Psoas muscle (tissue), 8 donors: ENCODE results near the gene SDR9C7. TPM values are rescaled to one million over a fixed set of nuclear protein-coding genes. Genes with fewer than 3 reads are reported as not detected.
"Not testable (repeated sequence)": the region's sequence is repeated elsewhere in the genome, so short reads cannot be mapped to it uniquely, and the experiment has no call there.

Experiments used
- ATAC-seq, 4 donors: fragments of 200-7000 bp; cut with Tn5 transposase; one replicate each; pipeline ENCODE4 v1.9.1; 2020; ENCODE audit warnings: moderate library complexity in 3 of 4, mild to moderate bottlenecking in 2 of 4
- DNase-seq, 2 donors: peaks; one replicate each; pipeline ENCODE4 v3.0.0-alpha.2; 2020
- H3K27ac ChIP-seq: fragments of 200-600 bp; one replicate; pipeline ENCODE4 v1.8.0; 2022
- H3K27me3 ChIP-seq, 3 donors: fragments of 200-600 bp in 1 of 3; one replicate each; pipeline versions ENCODE4 v1.6.1 to v1.8.0; 2013 to 2022; ENCODE audit warnings: low read length in 2 of 3, mild to moderate bottlenecking in 2 of 3, moderate library complexity in 1 of 3; ENCODE audit not compliant: insufficient read depth in 3 of 3
- H3K36me3 ChIP-seq, 2 donors: fragments of 200-600 bp in 1 of 2; one replicate each; pipeline versions ENCODE4 v1.6.1 to v1.8.0; 2013 to 2022; ENCODE audit warnings: low read depth in 1 of 2, mild to moderate bottlenecking in 1 of 2, moderate library complexity in 1 of 2; ENCODE audit not compliant: insufficient read depth in 1 of 2
- H3K4me1 ChIP-seq: fragments of 200-600 bp; one replicate; pipeline ENCODE4 v1.8.0; 2022
- H3K4me3 ChIP-seq: fragments of 200-600 bp; one replicate; pipeline ENCODE4 v1.8.0; 2022; ENCODE audit warnings: mild to moderate bottlenecking
- H3K9me3 ChIP-seq: fragments of 200-600 bp; one replicate; pipeline ENCODE4 v1.8.0; 2022
- CTCF ChIP-seq: fragments of 200-600 bp; IDR thresholded peaks from one replicate; pipeline ENCODE4 v1.8.0; 2022; ENCODE audit warnings: antibody characterized with exemption
- WGBS, 3 donors: extraction: QIAGEN DNeasy Blood & Tissue Kit; methylation state at CpG; one replicate each; pipeline versions ENCODE4 v1.1.6 to v1.1.7; 2013; 5-methylcytosine and 5-hydroxymethylcytosine counted together
- intact Hi-C, 2 donors: fragments of 100-400 bp; cut with DNase I; formaldehyde crosslinking; loops; one replicate each; pipeline versions ENCODE4 v1.11.0 to v1.14.2; 2022
- polyA plus RNA-seq, 3 donors: library from polyadenylated mRNA; stranded (reverse); fragments of 200-250 nt; gene quantifications; one replicate each; pipeline ENCODE4 v1.2.3, GENCODE V29; 2013
- total RNA-seq, 4 donors: library from RNA; stranded (reverse); fragmentation: NEBNext Ultra II Directional in 2 of 4; extraction: Animal tissue kit (Norgen Biotek cat#: 25700) in 2 of 4; gene quantifications; one replicate each; pipeline versions ENCODE4 v1.2.1 to v1.2.4, GENCODE V29; 2021 to 2023
- donor health status: healthy with polysubstance abuse.
- donor health status: DM: no; HTN: no; CAD: no; lungs with moderate emphysema.
- donor health status: Bipolar disorder and iron deficiency.
- donor health status: healthy.
- donor health status: DM: yes; HTN: yes; CAD: no.
- donor health status: DM: no; HTN: no; CAD: no.
- donor health status: DM: no; HTN: no; CAD: no.
- donor health status: DM: yes; HTN: yes; CAD: no.

SDR9C7 gene
- total and polyA plus RNA-seq, 7 donors, result 0.07 to 0.97 (median 0.22) TPM; not detected in 1

DNA sequence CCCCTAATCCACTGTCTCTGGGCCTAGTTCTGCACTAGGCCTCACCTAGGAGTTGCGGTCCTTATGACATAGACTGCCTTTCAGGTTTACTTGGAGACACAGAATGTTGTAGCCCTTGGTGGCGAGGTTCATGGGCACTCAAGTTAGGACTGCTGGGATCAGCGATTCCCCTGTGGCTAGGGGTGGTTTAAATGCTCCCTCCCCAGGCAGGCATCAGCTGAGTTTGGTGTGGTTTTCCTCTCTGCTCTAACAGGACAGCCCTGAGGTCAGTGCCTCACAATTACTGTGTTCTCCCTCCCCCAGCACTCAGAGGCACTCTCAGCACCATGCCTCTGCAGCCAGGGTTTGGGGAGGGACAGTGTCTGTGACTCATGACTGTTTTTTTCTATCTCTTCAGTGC is 45.4 kb upstream of the SDR9C7 start:
- H3K9me3 ChIP-seq, result no peaks in the 10 kb centered on the region
- H3K4me3 ChIP-seq, result no peak overlapping the region
- 94 to 98% (median 97%) methylated on average over 3 of the region's 3 CpGs for WGBS, 3 donors
- DNase-seq (no peak), ATAC-seq (no peak)
- no peaks in the 10 kb centered on the region for H3K4me1 ChIP-seq
- no peaks in the 10 kb centered on the region for H3K27me3 ChIP-seq
- peaks cover 0 to 3% of the 10 kb centered on the region in 2 donors for H3K36me3 ChIP-seq
- no peak overlapping the region for H3K27ac ChIP-seq
- TF ChIP-seq CTCF, result no peak
- intact Hi-C loops, result no loop called here

GRCh38 chr12:56978397-56979138 is 44.4 kb upstream of the SDR9C7 start:
- no peaks in the 10 kb centered on the region for H3K4me1 ChIP-seq
- H3K4me3 ChIP-seq, result no peak overlapping the region
- H3K36me3 ChIP-seq, result peaks cover 0 to 3% of the 10 kb centered on the region in 2 donors
- TF ChIP-seq CTCF, result no peak
- intact Hi-C loops, result no loop called here
- 84 to 98% (median 91%) methylated on average over 3 of the region's 3 CpGs for WGBS, 3 donors
- H3K27ac ChIP-seq, result no peak overlapping the region
- ATAC-seq (no peak), DNase-seq (no peak)
- no peaks in the 10 kb centered on the region for H3K27me3 ChIP-seq
- H3K9me3 ChIP-seq, result no peaks in the 10 kb centered on the region

GRCh38 chr12:56977361-56977760 is 43.2 kb upstream of the SDR9C7 start:
- ATAC-seq, DNase-seq, H3K27me3 ChIP-seq, intact Hi-C loops, H3K4me1 ChIP-seq, H3K36me3 ChIP-seq, H3K4me3 ChIP-seq, H3K27ac ChIP-seq, H3K9me3 ChIP-seq: not testable (repeated sequence)
- WGBS, 3 donors, result 77 to 91% (median 86%) methylated on average over 4 of the region's 4 CpGs

GRCh38 chr12:56974224-56974623 is 40.0 kb upstream of the SDR9C7 start:
- H3K4me1 ChIP-seq, H3K27me3 ChIP-seq, intact Hi-C loops, H3K4me3 ChIP-seq, H3K36me3 ChIP-seq, DNase-seq, H3K9me3 ChIP-seq, H3K27ac ChIP-seq, ATAC-seq: not testable (repeated sequence)
- WGBS, 3 donors, result 80 to 88% (median 87%) methylated on average over 3 of the region's 3 CpGs

DNA sequence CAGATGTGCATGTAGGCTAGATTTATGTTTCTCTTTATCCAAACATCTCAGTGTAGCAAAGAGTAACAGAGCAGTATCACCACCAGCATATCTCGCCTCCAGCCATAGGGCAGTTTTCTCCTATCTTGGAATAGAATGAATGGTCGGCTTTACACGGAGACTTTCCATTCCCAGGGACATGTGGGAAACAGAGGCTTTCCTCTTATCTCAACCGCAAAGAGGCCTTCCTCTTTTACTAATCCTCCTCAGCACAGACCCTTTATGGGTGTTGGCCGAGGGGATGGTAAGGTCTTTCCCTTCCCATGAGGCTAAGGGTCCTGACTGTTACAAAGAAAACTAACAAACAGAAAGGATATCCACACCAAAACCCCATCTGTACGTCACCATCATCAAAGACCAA is 34.7 kb upstream of the SDR9C7 start:
- 70 to 81% (median 80%) methylated on average over 6 of the region's 6 CpGs for WGBS, 3 donors
- ATAC-seq, H3K27ac ChIP-seq, H3K4me1 ChIP-seq, DNase-seq, H3K4me3 ChIP-seq, H3K9me3 ChIP-seq, H3K36me3 ChIP-seq, H3K27me3 ChIP-seq, intact Hi-C loops: not testable (repeated sequence)

- H3K27ac ChIP-seq, intact Hi-C loops, DNase-seq, H3K27me3 ChIP-seq, H3K4me1 ChIP-seq, H3K9me3 ChIP-seq, H3K36me3 ChIP-seq, H3K4me3 ChIP-seq, ATAC-seq: not testable (repeated sequence)
- WGBS, 3 donors, result 87 to 95% (median 91%) methylated on average over 15 of the region's 15 CpGs
Measured at GRCh38 chr12:56965997-56966642, 31.9 kb upstream of the SDR9C7 start.

GRCh38 chr12:56965124-56965523 is 30.9 kb upstream of the SDR9C7 start:
- WGBS, 3 donors, result 95 to 99% (median 95%) methylated on average over 3 to 4 of the region's 4 CpGs
- ATAC-seq, H3K4me1 ChIP-seq, H3K27ac ChIP-seq, H3K9me3 ChIP-seq, intact Hi-C loops, H3K27me3 ChIP-seq, H3K36me3 ChIP-seq, DNase-seq, H3K4me3 ChIP-seq: not testable (repeated sequence)

DNA sequence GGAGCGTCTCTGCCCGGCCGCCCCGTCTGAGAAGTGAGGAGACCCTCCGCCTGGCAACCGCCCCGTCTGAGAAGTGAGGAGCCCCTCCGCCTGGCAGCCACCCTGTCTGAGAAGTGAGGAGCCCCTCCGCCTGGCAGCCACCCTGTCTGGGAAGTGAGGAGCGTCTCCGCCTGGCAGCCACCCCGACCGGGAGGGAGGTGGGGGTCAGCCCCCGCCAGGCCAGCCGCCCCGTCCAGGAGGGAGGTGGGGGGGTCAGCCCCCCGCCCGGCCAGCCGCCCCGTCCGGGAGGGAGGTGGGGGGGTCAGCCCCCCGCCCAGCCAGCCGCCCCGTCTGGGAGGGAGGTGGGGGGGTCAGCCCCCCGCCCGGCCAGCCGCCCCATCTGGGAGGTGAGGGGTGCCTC is 29.3 kb upstream of the SDR9C7 start:
- H3K27ac ChIP-seq, ATAC-seq, H3K4me3 ChIP-seq, DNase-seq, H3K36me3 ChIP-seq, intact Hi-C loops, H3K9me3 ChIP-seq, H3K27me3 ChIP-seq, H3K4me1 ChIP-seq: not testable (repeated sequence)
- 88 to 96% methylated on average over 5 to 19 of the region's 27 CpGs; no CpG with 5 or more reads in 1 of the 3 donors for WGBS, 3 donors

- H3K9me3 ChIP-seq, H3K4me3 ChIP-seq, intact Hi-C loops, H3K27ac ChIP-seq, H3K4me1 ChIP-seq, DNase-seq, ATAC-seq, H3K27me3 ChIP-seq, H3K36me3 ChIP-seq: not testable (repeated sequence)
- 64 to 71% (median 66%) methylated on average over 4 of the region's 4 CpGs for WGBS, 3 donors
Measured at GRCh38 chr12:56962247-56962646, 28.0 kb upstream of the SDR9C7 start.
